GM23338 (cell line): ENCODE data around the gene EHD1. TPM values are rescaled to one million over a fixed set of nuclear protein-coding genes. Genes with fewer than 3 reads are reported as not detected.

Experiments used
- ATAC-seq: fragments of 200-7000 bp; cut with Tn5 transposase; 3 replicates; pipeline ENCODE4 v1.9.1; 2020
- DNase-seq: peaks from one replicate; pipeline ENCODE4 v3.0.0-alpha.2; 2015; ENCODE audit warnings: low spot score
- H2AFZ ChIP-seq: fragments of 200-600 bp; sonication (generic); 2 replicates; pipeline ENCODE4 v1.8.0; 2016; ENCODE audit warnings: antibody characterized with exemption, mild to moderate bottlenecking, moderate library complexity
- H3F3A ChIP-seq: fragments of 200-600 bp; sonication (generic); replicated peaks from 2 replicates; pipeline ENCODE4 v1.8.0; 2017; ENCODE audit warnings: antibody characterized with exemption, mixed run types, low read depth
- H3K27ac ChIP-seq: fragments of 200-600 bp; sonication (generic); 2 replicates; pipeline ENCODE4 v1.6.1; 2016; ENCODE audit warnings: low read depth
- H3K27me3 ChIP-seq: fragments of 200-600 bp; sonication (generic); 2 replicates; pipeline ENCODE4 v1.8.0; 2016; ENCODE audit warnings: mild to moderate bottlenecking, mixed run types, moderate library complexity; ENCODE audit not compliant: insufficient read depth
- H3K36me3 ChIP-seq: fragments of 200-600 bp; sonication (generic); 2 replicates; pipeline ENCODE4 v1.8.0; 2016; ENCODE audit warnings: mild to moderate bottlenecking; ENCODE audit not compliant: insufficient read depth
- H3K4me1 ChIP-seq: fragments of 200-600 bp; sonication (generic); 2 replicates; pipeline ENCODE4 v1.8.0; 2016; ENCODE audit warnings: mild to moderate bottlenecking, moderate library complexity; ENCODE audit not compliant: insufficient read depth
- H3K4me2 ChIP-seq: fragments of 200-600 bp; sonication (generic); 2 replicates; pipeline ENCODE4 v1.7.1; 2017; ENCODE audit warnings: mixed run types
- H3K4me3 ChIP-seq: fragments of 200-600 bp; sonication (generic); 2 replicates; pipeline ENCODE4 v1.6.1; 2016; ENCODE audit warnings: mixed run types
- H3K79me2 ChIP-seq: fragments of 200-600 bp; sonication (generic); replicated peaks from 2 replicates; pipeline ENCODE4 v1.8.0; 2017; ENCODE audit warnings: mild to moderate bottlenecking; ENCODE audit not compliant: insufficient read depth
- H3K9me2 ChIP-seq: fragments of 200-600 bp; sonication (generic); 2 replicates; pipeline ENCODE4 v1.8.0; 2017; ENCODE audit not compliant: insufficient read depth
- H4K20me1 ChIP-seq: fragments of 200-600 bp; sonication (generic); replicated peaks from 2 replicates; pipeline ENCODE4 v1.8.0; 2017; ENCODE audit warnings: mild to moderate bottlenecking; ENCODE audit not compliant: insufficient read depth
- H3K27ac Mint-ChIP-seq: 2 replicates; pipeline ENCODE4 v1.8.0; 2020; ENCODE audit warnings: inconsistent platforms, mild to moderate bottlenecking, moderate library complexity, mixed read lengths
- H3K27me3 Mint-ChIP-seq: 3 replicates; pipeline ENCODE4 v1.8.0; 2022; ENCODE audit warnings: low read depth, mild to moderate bottlenecking, moderate library complexity, mixed read lengths, inconsistent platforms; ENCODE audit not compliant: insufficient read depth, poor library complexity
- H3K36me3 Mint-ChIP-seq: 3 replicates; pipeline ENCODE4 v1.8.0; 2021; ENCODE audit warnings: low read depth, mild to moderate bottlenecking, inconsistent platforms, moderate library complexity, mixed read lengths
- H3K4me1 Mint-ChIP-seq: 3 replicates; pipeline ENCODE4 v1.8.0; 2020; ENCODE audit warnings: mild to moderate bottlenecking, inconsistent platforms, mixed read lengths
- H3K4me3 Mint-ChIP-seq: 3 replicates; pipeline ENCODE4 v1.8.0; 2021; ENCODE audit warnings: moderate library complexity, mild to moderate bottlenecking, inconsistent platforms, mixed read lengths
- H3K9me3 Mint-ChIP-seq: 3 replicates; pipeline ENCODE4 v1.8.0; 2020; ENCODE audit warnings: moderate library complexity, mild to moderate bottlenecking, inconsistent platforms, mixed read lengths
- CTCF ChIP-seq, 2 experiments: fragments of 200-600 bp in 1 of 2; sonication (generic) in 1 of 2; conservative IDR thresholded peaks; 2 replicates each; pipeline versions ENCODE4 v1.5.1 to v1.6.1; 2016 to 2017; ENCODE audit warnings: antibody characterized with exemption in 2 of 2, low read depth in 2 of 2, mild to moderate bottlenecking in 2 of 2, moderate library complexity in 1 of 2
- NANOG ChIP-seq: IDR thresholded peaks from 2 replicates; pipeline ENCODE4 v1.6.1; 2016; ENCODE audit warnings: antibody characterized with exemption, borderline replicate concordance
- STAT1 ChIP-seq: IDR thresholded peaks from one replicate; pipeline ENCODE4 v1.6.1; 2016; ENCODE audit warnings: antibody characterized with exemption; ENCODE audit not compliant: unreplicated experiment
- polyA plus RNA-seq: library from polyadenylated mRNA; unstranded; fragments of >200 nt; fragmentation: Nextera tagmentation; extraction: Ambion mirVana; gene quantifications from 2 replicates; pipeline ENCODE4 v1.2.1, GENCODE V29; 2016
- total RNA-seq: library from RNA; depleted of rRNA; stranded (reverse); fragments of >200 nt; shearing (Covaris generic); gene quantifications from 2 replicates; pipeline ENCODE4 v1.2.3, GENCODE V29; 2014

The EHD1 gene
- total and polyA plus RNA-seq, 2 experiments from 2014 or later, result 16.7 to 69.7 TPM

- TF ChIP-seq NANOG, result no peak
- no peak for TF ChIP-seq STAT1
- no peak for TF ChIP-seq CTCF (conservative IDR thresholded peaks at IDR 0.05; ENCODE audit: low read depth in 2 of 2)
- Histone ChIP-seq H3K36me3 (no peaks in the 10 kb centered on the region), H3K79me2 (peaks cover 9% of the 10 kb centered on the region), H3K27me3 (no peaks in the 10 kb centered on the region), H3K4me3 (no peak overlapping the region), H3K4me1 (no peaks in the 10 kb centered on the region), H3K27ac (no peak overlapping the region), H3K4me2 (no peak overlapping the region), H4K20me1 (no peaks in the 10 kb centered on the region), H2AFZ (no peak overlapping the region), H3K9me2 (no peaks in the 10 kb centered on the region), H3F3A (no peaks in the 10 kb centered on the region)
- Mint-ChIP-seq H3K4me3 (no peak overlapping the region), H3K27me3 (peaks cover 4% of the 10 kb centered on the region), H3K9me3 (no peaks in the 10 kb centered on the region), H3K27ac (peak overlapping the region; percentile 56; the same call in 1 of the 2 replicates), H3K4me1 (peaks cover 3% of the 10 kb centered on the region; the same call in 1 of the 3 replicates), H3K36me3 (peaks cover 6% of the 10 kb centered on the region; the same call in 2 of the 3 replicates)
- ATAC-seq, result no peak
- DNase-seq, result no peak
Measured at GRCh38 chr11:64870176-64870892, 8.1 kb downstream of the EHD1 start.

GRCh38 chr11:64869571-64870175 is 8.7 kb downstream of the EHD1 start:
- Histone ChIP-seq H2AFZ (no peak overlapping the region), H3K27me3 (no peaks in the 10 kb centered on the region), H3F3A (no peaks in the 10 kb centered on the region), H3K4me3 (no peak overlapping the region), H3K4me1 (no peaks in the 10 kb centered on the region), H3K79me2 (peaks cover 11% of the 10 kb centered on the region), H3K4me2 (no peak overlapping the region), H3K27ac (no peak overlapping the region), H4K20me1 (no peaks in the 10 kb centered on the region), H3K36me3 (no peaks in the 10 kb centered on the region), H3K9me2 (no peaks in the 10 kb centered on the region)
- peak; percentile 85 for ATAC-seq
- Mint-ChIP-seq H3K4me3 (no peak overlapping the region), H3K36me3 (peaks cover 6% of the 10 kb centered on the region; the same call in 2 of the 3 replicates), H3K9me3 (no peaks in the 10 kb centered on the region), H3K27ac (peak overlapping the region; percentile 27; the same call in 1 of the 2 replicates), H3K4me1 (peaks cover 3% of the 10 kb centered on the region; the same call in 1 of the 3 replicates), H3K27me3 (peaks cover 4% of the 10 kb centered on the region)
- TF ChIP-seq CTCF (conservative IDR thresholded peaks at IDR 0.05; ENCODE audit: low read depth in 2 of 2), result peak; percentile 40 to 54; a peak in 3 of 4 replicates
- TF ChIP-seq NANOG, result no peak
- no peak for DNase-seq
